Measurements from ENCODE around the gene STARD9.
"Not testable (repeated sequence)": the region's sequence is repeated elsewhere in the genome, so short reads cannot be mapped to it uniquely, and the experiment has no call there.

The STARD9 gene

DNA sequence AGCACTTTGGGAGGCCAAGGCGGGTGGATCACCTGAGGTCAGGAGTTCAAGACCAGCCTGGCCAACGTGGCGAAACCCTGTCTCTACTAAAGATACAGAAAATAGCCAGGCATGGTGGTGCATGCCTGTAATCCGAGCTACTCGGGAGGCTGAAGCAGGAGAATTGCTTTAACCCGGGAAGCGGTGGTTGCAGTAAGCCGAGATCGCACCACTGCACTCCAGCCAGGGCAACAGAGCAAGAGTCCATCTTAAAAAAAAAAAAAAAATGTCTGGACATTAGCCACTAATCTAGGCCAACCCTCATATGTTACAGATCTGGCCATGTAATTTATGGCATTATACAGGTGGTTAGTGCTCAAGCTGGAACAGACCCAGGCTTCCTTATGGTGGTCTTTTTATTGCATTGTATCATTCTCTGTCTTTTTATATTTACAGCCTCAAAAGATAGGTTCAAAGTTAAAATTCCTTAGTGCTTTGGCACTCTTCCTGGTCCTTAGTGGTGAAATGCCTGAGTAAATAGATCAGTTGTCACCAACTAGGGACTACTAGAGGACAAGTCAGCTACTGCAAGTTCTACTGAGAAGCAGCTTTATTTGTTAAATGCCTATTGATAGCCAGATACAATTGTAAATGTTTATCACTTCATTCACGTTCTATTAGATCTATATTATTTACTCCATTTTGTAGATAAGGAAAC, 16.0 kb downstream of the STARD9 start:
- DNase-seq, result no peak

DNA sequence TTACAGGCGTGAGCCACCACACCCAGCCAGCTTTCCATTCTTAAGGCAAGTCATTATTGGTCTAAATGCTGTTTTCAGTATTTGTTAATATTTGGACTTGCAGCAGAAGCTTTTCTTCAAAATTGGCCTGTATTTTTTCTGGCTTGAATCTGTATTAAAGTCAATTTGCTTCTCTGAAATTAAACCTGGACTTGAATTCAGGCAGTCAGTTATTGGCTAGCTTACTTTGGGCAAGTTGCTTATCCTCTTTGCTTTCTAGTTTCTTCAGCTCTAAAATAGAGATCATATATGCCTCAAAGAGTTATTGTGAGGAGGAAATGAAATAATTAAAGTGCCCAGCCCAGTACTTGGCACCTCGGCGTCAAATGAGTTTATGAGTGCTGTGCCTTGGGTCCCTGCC, 17.3 kb downstream of the STARD9 start:
- DNase-seq, result no peak

DNA sequence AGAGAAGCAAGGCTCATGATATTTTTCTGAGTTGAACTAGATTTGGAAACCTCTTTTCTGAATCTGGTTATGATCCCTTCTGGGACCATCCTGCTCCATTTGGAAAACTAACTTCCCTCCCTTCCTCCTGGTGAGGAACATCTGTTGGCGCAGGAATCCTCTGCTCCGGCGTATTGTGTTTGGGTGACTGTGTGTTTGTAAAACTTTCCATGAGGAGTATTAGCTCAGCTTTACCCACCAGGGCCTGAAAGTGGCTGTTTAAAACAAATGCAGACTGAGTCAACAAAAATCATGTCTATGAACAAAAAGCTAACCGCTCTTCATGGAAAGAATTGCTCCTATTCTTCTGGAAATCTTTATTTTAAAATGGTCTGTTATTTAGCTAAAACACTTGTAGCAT, 17.7 kb downstream of the STARD9 start:
- no peak for DNase-seq

DNA sequence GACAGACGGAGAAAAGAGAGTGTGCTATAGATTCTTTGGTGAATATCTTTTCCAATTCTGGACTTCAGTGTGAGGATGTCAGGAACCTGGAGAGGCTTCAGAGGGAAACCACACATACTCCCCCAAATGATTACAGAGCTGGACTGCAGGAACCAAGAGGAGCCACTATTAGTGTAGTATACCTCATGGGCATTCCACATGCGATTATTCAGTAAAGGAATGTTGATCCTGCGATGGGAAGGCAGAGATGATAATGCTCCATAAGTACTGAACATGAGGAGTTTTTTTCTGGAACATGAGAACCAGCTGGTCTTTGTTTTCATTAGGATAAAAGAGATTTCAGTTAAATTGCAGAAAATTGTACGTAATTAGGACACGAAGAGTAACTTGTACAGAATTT, 18.7 kb downstream of the STARD9 start:
- no peak for DNase-seq

DNA sequence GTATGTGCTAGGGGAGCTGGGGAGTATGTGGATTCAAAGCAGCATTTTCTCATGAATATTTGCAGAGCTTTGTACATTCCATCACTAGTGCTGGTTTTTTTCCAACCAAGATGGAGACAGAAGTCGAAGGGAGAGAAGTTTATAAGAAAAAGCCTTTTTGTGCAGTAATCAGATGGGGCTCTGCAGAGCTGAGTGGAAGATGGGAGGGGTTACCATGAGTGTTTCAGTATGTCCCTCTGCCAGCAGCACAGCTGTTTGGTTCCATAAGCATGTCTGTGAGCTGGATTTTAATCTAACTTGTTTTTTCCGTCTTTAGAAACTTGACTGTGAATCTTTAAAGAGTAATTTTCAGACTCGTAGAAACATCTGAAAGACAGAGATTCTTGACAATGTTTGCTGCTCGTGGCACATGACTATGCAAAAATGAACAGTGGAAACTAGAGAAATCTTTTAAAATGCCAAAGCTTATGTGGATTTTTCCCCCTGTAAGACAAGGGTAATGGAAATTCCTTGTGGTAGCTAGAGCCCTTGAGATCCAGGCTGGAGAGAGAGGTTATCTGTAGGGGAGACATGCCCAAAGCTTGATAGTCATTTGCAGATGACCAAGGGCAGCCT, 20.3 kb downstream of the STARD9 start:
- no peak for DNase-seq

DNA sequence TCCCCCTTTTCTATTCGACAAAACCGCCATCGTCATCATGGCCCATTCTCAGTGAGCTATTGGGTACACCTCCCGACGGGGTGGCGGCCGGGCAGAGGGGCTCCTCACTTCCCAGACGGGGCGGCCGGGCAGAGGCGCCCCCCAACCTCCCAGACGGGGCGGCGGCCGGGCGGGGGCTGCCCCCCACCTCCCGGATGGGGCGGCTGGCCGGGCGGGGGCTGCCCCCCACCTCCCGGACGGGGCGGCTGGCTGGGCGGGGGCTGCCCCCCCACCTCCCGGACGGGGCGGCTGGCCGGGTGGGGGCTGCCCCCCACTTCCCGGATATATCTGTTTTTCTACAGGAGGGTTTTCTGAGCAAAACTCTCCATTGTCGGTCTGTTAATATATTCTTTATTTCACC, 25.9 kb downstream of the STARD9 start:
- not testable (repeated sequence) for DNase-seq

DNA sequence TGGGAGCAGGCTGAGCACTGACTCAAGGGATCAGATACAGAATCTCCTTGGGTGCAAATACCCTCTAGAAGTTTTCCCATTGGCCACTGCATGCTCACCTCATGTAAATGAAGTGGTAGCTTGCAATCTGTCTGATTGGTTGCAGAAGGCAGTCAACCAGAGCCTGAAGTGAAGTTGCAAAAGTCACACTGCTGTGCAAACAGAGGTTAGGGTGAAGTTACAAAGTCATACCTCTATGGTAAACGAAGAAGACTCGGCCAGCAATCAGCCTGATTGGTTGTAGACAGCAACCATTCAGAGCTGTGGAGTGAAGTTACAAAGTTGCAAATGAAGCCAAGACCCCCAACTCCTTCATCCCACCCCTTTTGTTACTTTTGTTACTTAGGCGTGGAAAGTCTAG, 27.1 kb downstream of the STARD9 start:
- no peak for DNase-seq

DNA sequence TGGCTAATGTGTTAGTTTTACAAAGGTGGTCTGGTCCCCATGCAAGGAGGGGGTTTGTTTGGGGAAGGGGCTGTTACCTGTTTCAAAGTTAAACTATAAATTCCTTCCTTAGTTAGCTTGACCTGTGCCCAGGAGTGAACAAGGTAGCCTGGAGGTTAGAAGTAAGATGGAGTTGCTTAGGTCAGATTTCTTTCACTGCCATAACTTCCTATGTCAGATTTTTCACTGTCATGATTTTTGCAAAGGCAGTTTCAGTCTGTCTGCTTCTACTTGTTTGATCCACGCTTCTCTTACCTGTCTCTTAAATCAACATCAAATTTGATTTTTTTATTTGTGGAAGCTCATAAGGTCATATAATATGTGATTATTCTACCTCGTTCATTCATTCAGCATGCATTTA, 28.6 kb downstream of the STARD9 start:
- DNase-seq, result no peak

DNA sequence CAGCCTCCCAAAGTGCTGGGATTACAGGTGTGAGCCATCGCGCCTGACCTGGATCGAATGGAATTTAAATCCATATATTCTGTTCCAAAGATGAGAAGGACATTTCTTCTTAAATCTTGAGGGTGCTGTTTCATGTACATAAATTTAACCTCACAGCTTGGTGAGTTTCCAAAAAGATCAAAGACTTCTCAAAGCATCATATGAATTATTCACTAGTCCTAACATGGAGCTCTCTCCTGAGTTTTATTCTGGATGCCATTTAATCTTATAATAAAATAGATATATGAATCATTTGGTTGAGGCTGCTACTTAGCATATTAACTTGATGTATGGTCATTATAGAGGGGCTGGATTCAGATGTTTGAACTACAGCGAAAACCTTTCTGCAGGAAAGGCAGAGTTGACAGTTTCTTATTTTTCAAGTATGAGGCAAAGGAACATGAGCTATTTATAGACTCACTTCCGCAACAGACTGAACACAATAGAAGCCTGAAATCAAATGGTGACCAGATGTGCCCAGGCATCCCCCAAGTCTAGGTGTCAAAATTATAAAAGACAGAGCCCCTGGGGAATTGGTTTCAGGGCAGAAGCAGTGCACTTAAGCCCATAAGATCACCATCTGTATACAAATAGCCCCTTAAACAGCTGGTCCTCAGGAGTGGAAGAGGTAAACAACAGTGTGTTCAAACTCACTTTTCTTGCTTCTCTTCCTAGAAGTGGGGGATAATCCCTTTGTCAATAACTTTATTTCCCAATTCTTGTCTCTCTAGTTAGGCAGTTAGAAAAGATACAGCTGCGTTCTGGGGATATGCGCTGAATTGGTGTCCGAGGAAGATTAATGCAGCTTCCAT, 29.7 kb downstream of the STARD9 start:
- DNase-seq, result no peak

DNA sequence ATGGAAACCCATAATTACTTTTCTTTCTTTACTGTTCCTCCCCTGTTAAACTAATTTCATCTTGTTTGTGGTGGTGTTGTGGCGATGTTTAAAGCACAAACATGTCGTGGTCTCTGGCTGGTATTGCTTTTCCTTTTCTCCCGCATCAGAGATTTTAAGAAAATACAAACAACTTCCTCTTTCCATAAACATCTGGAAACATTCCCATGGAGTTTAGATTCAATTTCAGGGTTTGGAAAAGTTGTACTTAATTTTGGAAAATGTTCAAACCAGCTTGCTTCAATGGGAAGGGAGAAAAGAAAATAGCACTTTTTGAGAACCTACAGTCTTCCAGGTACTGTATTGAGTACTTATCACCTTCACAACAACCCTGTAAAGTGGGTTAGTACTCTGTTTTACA, 30.4 kb downstream of the STARD9 start:
- no peak for DNase-seq

DNA sequence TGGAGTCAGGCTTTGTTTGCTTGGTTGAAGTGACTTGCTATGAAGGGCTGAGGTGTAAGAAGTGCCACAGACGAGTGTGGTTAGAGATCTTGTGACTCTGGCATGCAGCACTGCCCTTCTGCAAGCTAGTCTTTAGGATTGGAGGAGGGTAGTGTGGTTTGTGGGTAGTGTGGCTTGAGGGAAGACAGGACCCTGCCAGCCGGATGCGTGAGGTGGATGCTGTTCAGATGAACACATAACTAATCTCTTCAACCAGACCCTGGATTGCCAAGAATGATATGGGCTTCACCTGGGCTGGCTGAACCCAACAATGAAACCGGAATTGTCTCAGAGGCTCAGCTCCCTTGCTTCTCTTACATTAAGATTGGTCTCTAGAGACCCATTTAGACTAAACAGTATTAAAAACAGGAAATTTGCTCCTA, 32.7 kb downstream of the STARD9 start:
- DNase-seq, result no peak

DNA sequence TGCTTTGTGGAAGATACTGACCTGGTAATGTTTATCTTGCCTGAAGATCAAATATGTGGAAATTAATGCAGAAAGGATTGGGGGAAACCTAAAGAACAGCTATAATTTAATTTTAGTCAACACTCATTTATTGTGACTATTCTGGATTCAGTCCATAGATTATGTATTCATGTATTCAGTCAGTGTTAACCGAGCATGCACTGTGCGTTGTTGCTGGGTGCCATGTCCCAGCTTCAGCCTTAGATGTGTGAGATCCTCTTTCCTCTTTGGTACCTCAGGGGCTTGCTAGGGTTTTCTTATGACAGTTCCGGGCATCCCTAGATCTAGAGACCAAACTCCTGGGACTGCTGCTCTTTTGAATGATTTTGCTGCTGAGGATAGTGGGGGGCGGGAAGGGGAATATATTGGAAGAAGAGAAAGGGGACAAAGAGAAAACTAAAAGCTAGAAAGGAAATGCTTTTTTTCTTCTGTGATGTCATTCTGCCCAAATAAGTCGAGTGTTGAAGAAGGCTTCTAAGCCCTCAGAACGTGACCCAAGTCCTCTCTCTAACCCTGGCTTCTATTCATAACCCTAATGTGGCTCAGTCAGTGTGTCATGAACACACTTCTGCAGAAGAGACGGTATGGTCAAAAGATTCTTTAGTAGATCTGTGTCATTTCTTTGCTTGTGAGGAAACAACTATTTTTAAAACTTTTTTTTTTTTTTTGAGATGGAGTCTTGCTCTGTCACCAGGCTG, 33.5 kb downstream of the STARD9 start:
- no peak for DNase-seq

DNA sequence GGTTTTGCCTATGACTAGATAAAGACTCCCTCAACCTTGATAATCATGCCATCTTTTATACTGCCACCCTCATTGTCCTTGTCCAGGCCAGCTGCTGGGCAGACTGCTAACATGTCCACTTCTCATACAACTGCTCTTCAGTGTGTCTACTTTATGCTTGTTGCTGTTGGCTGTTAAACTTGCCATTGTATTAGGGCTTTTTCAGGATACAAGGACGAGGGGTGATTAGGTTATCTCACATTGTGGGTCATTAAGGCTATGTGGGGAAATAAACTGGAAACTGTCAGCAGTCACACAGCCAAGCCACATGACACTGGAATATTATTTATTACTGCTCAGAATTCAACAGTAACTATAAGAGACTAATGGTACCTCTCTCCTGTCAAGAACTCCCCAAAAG, 36.1 kb downstream of the STARD9 start:
- DNase-seq, result no peak

DNA sequence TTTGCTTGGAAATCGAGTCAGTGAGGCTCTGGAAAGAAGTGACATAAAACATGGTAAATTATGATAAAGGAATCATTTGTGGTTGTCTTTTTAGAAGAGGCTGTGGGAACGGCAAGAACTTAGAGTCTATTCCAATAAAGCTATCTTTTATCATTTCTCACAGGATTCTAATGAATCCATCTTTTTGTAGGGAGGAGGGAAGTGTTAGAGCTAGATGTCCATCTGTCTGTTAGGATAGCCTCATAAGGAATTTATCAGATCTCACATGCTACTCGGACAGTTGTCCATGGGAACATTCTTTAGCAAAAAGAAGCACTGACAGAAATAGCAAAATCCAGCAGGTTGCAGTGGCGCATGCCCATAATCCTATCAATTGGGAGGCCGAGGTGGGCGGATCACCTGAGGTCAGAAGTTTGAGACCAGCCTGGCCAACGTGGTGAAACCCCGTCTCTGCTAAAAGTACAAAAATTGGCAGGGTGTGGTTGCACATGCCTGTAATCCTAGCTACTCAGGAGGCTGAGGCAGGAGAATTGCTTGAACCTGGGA, 37.0 kb downstream of the STARD9 start:
- DNase-seq, result no peak

DNA sequence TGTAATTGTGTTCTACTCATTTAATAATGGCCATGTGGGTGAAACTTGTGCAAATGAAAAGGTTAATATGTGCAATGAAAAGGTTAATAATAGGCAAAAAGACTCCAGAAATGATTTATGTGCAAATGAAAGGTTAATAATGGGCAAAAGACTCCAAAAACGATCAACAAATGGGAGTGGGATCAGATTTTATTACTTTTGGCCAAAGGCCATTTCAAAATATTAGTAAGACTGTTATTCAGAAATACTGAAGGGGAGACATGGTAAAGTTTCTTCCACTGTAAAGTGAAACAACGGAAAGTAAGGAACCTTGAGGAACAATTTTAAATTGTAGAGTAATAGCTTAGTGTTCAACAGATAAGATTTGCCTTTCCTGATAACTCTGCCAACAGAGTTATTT, 40.7 kb downstream of the STARD9 start:
- DNase-seq, result no peak

DNA sequence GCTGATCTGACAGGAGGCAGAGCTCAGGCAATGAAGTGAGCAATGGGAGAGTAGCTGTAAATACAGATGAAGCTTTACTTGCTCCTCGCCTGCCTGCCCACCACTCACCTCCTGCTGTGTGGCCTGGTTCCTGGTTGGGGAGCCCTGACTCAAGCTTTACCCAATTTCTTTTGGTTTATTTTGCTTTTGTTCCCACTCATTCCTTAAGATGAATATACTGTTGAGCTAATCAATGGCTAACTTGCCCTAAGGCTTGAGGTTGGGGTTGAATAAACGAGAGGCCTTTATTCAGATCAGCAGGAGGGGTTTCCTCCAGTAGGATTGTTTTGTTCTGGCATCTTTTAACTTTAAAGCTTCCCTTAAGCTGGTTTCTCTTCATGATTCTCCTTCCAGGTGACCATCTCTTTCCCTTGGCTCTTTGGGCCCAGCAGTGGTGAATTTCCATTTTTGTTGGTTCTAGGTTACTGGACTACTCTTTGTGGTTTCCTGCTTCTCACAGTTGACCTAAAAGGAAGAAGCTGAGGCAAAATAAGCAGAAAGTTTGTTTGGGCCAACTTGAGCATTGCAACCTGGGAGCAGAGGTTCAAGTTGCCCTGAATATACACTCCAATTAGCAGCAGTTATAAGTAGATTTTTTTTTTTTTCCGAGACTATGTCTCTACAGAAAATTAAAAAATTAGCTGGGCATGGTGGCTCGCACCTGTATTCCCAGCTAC, 44.4 kb downstream of the STARD9 start:
- DNase-seq, result no peak

DNA sequence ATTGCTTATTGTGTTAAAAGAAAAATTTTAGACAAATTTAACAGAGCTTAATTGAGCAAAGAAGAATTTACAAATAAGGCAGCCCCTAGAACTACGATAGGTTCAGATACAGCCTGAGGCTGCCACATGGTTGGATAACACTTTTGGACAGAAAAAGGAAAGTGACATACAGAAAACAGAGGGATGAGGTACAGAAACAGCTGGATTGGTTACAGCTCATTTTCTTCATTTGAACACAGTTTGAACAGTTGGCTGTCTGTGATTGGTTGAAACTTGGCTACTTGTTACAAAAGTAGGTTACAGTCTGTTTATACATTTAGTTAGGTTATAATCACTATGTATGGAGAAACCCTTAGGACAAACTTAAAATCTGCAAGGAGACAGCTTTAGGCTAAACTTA, 46.0 kb downstream of the STARD9 start:
- no peak for DNase-seq

DNA sequence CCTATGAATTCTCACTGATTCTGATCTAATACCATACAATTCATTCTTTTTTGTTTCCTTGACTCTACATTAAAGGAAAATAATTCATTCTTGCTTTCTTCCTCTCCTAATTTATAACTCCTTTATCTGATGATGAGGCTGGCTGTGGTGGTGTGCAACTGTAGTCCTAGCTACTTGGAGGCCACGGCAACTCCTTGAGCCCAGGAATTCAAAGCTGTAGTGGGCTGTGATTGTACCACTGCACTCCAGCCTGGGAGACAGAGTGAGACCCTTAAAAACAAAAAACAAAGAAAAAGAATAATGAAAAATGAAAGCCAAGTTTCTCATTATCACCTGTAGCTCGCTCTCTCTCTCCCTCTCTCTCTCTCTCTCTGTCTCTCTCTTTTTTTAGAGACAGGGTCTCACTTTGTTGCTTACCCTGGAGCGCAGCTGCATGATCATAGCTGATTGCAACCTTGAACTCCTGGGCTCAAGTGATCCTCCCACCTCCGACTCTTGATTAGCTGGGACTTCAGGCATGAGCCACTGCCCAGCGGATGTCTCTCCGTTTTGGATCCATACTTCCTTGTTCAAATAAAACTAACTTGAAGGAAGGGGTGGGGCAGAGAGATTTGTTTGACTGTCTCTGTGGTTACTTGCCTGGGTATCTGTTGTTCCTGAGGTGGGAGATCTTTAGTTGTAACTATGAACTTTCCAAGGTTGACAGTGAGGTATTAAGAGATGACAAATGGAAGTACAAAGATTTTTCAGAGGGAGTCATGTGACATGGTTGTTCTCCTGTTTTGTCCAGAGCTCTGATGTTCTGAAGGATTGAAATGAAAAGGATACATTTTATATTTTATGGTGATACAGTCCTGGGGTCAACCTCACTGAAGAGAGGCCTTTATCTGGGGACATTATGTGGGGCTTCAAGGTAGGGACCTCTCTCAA, 46.9 kb downstream of the STARD9 start:
- no peak for DNase-seq

DNA sequence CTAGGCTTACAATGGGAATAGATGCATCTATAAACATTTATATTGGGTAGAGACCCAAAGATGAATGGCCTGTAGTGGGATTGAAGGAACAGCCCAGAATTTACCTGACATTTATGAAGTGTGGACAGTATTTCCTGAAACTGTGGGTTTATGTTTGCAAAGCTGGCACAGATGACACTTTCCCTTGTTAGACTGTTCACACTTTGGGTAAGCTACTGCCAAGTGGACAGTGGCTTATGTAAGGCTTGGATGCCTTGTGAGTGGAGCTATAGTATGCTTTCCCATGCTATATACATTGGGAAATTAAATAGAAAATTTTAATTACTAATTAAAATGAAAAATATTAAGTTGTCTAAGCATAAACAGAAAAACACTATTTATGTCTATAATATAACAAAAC, 48.5 kb downstream of the STARD9 start:
- DNase-seq, result no peak

DNA sequence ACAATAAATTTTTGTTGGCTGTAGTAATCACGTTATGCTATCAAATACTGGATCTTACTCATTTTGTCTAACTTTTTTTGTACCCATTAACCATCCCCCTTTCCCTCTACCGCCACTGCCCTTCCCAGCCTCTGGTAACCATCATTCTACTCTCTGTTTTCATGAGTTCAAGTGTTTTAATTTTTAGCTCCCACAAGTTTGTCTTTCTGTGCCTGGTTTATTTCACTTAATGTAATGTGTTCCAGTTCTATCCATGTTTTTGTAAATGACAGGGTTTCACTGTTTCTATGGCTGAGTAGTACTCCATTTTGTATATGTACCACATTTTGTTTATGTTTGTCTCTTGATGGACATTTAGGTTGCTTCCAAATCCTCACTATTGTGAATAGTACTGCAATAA, 52.1 kb downstream of the STARD9 start:
- no peak for DNase-seq

DNA sequence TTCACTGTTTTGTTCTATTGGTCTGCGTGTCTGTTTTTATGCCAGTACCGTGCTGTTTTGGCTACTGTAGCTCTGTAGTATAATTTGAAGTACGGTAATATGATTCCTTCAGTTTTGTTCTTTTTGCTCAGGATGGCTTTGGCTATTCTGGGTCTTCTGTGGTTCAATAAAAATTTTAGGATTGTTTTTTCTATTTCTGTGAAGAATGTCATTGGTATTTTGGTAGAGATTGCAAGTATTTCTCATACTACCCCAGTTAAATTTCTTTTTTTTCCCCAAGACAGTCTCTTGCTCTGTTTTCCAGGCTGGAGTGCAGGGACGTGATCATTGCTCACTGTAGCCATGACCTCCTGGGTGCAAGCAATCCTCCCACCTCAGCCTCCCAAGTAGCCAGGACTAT, 53.4 kb downstream of the STARD9 start:
- DNase-seq, result no peak
